HG02852 (cell line): ENCODE results near the gene PLSCR3.

ENCODE experiments used
- ATAC-seq: cut with Tn5 transposase; IDR thresholded peaks from one replicate; pipeline ENCODE4 v1.9.1; 2021; ENCODE audit warnings: mild to moderate bottlenecking, moderate library complexity; ENCODE audit not compliant: unreplicated experiment

PLSCR3 gene

GRCh38 chr17:7394452-7395191 is at the start of gene PLSCR3:
Gene PLSCR3 (minus strand): TSS chr17:7394525. CDS start chr17:7394110, 415 bp downstream.
- ATAC-seq, result peak; percentile 75

DNA sequence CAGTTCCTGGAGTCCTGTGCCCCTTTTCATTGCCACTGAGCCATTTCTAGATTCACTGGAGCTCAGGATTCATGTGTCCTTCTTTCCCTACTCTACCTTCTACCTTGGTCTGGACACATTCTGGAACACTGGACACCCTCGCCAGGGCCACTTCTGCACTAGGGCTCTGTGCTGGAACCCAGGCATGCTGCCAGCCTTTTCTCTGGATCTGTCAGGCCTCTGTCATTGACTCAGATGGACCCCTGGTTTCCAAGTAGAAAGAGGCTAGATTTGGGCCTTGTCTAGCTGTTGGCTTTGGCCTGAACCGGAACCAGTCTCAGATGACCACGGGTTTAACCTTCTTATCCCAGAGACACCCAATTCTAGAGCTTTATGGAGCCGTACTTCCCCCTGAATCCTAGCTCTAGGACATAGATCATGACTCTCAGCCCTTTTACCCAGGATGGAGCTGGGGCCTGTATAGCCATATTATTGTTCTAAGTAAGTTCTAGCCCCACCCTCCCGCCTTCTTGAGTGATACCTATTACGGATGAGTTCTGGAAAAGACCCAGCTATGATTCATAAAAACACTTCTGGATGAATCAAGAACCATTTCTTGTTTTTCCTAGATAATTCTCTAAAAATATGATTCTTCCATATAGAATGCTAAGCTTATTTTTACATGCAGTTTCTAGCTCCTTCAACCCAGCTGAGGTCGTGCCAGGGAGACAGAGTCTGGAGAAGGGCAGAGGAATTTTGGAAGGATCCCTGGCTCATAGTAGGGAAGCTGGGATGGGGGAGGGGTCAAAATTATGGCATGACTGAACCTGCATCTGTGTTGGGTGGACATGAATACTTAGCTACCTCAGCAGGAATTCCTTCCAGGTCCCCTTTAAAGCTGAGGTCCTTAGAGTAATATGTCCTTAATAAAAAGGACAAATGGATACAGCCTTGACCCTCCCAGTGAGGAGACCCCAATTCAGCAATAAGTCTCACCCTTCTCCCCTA is 49.5 kb upstream of the PLSCR3 start:
- no peak for ATAC-seq

GRCh38 chr17:7442142-7442541 is 47.8 kb upstream of the PLSCR3 start:
- no peak for ATAC-seq

DNA sequence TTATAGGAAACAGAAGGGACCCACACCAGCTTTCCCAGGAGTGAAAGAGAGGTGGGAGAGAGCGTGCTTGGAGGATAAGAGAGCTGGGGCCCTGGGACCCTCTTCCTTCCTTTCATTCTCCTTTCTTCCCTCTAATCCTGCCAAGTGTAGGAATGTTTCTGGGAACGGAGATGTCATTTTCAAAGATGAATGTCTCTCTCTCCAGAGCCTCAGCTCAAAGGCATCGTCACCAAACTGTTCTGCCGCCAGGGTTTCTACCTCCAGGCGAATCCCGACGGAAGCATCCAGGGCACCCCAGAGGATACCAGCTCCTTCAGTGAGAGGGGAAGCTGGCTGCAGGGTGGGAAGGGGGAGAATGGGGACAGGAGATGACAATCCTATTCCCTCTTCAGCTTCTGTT is 46.9 kb upstream of the PLSCR3 start:
- ATAC-seq, result no peak

DNA sequence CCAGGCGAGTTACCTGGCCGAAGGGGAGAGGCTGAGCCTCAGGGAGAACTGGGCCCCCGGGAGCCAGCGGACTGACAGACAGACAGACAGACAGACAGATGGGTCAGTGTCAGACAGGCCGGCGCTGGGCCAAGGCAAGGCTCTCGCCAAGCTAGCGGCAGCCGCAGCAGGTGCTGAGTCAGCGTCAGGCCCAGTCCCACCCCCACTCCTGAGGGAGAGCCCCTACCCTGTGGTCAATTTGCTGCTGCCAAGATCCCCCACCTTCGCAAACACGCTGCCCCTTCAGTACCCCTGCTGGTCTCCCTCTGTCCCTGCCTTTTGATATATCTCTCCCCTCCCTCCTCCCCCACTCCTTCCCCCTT is 46.5 kb upstream of the PLSCR3 start:
- ATAC-seq, result no peak

DNA sequence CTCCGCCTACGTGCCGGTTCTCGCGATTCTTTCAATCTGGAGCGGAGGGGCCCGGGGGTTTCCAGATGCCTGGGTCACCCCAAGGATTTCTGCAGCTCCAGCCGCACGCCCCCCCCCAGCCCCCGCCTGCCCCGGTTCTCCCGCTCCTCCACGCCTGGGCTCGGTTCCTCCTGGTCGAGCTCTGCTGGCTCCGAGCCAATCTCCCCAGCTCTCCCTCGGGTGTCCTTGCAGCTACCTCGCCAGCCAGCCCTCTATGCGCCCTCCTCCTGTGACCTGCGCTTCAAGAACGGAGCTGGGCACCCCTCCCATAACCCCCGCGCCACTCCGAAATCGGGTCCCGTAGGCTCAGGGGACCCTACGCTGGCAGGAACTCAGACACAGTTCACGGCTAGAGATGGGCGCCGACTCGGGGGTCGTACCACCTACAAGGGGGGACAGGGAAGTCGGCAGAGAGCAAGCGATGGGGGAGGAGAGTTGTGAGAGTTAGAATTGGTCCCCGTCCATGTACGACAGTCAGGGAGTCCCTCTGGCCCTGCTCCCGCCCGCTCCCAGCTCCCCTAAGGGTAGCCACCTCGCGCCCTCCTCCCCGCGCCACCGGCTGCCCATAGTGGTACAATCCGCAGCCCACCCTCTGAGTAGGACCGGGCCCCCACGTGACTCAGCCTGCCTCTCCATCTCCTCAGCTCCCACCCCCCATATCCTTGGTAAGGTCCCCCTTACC is 45.9 kb upstream of the PLSCR3 start:
- no peak for ATAC-seq

- no peak for ATAC-seq
These were observed 45.3 kb upstream of the PLSCR3 start, which contains the start of gene FGF11 for GRCh38 chr17:7439462-7440112. Gene FGF11 (plus strand): TSS chr17:7439512. CDS start chr17:7439621, 109 bp downstream.

DNA sequence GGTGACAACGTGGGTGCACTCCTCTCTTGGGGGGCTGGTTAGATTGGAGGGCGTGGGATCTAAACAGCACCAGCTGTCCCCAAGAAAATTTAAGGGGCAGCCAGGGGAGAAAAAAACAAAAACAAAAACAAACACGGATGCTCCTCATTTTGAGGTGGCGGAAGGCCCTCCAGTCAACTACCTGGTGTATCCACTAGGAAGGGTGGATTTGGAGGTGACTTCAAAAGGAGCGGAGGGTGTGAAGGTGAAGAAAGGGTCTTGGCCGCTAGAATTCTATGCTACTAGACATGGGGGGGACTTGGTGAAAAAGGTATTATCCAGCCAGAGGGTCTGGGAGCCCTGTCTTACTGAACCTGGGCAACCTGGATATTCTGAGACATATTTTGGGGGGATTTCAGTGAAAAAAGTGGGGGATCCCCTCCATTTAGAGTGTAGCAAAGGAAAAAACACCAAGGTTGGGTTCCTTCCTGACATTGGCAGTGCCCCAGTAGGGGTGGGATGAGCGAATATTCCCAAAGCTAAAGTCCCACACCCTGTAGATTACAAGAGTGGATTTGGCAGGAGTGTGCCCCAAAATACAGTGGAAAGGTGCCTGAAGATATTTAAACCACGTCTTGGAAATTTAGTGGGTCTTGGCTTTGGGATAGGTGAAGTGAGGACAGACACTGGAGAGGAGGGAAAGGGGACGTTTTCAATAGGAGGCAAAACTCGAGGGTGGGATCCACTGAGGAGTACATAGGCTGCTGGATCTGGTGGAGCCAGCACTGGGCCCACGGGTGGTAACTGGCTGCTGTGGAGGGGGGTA is 44.5 kb upstream of the PLSCR3 start:
- no peak for ATAC-seq

DNA sequence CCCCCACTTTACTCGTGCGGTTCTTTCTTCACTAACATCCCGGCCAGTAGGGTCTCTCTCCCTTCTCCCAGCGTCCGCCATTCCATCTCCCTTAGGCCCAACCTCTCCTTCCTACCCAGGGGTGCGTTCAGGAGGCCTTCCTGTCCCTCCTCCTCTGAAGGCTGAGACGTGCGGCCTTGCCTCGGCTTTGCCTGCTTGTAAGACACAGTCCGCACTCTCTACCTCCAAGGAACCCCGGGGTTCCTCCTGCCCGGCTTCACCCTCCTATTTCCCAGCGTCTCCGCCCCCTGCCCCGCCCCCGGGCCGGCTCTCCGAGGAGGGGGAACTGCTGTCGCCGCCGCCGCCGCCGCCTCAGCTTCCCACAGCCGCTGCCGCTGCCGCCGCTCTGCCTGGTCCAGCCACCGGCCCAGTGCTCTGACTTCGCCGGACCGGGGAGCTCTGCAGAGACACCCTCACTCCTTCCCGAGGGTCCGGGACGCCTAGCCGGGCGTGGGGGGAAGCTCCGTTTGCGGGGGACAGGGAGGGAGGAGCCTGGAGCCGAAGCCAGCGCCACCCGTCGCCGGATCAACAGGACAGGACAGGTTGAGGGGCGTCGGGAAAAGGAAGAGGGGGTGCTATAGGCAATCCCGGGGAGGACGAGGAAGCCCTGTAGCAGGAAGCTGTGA is 43.8 kb upstream of the PLSCR3 start:
- ATAC-seq, result no peak

- no peak for ATAC-seq
These were observed 43.1 kb upstream of the PLSCR3 start for GRCh38 chr17:7437369-7437863.

GRCh38 chr17:7436556-7437368 is 42.4 kb upstream of the PLSCR3 start:
- ATAC-seq, result no peak

DNA sequence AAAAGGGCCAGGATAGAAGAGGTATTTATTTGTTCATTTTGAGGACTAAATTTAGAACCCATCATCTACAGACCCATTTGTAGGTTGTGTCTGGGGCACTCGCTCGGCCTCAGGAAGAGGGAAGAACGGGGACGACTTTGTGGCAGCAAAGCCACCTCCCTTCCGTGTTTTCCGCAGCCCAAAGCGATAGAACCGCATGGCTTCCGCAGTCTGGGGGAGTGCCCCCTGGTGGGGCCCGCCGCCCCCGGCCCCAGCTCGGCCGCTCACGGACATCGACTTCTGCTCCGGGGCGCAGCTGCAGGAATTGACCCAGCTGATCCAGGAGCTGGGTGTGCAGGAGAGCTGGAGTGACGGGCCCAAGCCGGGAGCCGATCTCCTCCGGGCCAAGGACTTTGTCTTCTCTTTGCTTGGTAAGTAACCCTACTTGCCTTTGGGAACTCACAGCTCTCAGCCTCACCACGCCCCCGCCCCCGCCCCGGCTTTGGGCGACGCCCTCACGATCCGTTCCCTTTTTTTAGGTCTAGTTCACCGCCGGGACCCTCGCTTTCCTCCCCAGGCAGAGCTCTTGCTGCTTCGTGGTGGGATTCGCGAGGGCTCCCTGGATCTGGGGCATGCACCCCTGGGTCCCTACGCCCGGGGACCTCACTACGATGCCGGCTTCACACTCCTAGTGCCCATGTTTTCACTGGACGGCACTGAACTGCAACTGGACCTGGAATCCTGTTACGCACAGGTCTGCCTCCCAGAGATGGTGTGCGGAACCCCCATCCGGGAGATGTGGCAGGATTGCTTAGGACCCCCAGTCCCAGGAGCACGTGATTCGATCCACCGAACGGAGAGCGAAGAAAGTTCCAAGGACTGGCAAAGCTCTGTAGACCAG is 41.6 kb upstream of the PLSCR3 start:
- peak; percentile 19 for ATAC-seq

DNA sequence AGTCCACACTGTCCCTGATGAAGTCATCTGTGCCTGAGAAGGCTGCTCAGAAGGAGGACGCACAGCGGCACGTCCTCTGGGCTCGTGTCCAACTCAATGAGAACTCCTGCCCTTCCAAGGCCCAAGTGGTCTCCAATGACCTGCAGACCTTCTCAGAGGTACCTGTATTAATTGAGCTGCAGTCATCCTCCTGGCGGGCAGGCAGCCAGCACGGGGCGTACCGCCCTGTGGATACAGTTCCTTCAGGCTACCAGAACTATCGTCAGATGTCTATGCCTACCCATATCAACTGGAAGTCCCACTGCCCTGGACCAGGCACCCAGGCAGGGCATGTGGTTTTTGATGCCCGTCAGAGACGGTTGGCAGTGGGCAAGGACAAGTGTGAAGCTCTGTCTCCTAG is 38.0 kb upstream of the PLSCR3 start:
- ATAC-seq, result no peak

- no peak for ATAC-seq
These were observed 36.9 kb upstream of the PLSCR3 start for GRCh38 chr17:7431231-7431630.

- no peak for ATAC-seq
These were observed 35.4 kb upstream of the PLSCR3 start for GRCh38 chr17:7429722-7430121.

GRCh38 chr17:7428557-7428956 is 34.2 kb upstream of the PLSCR3 start, which contains the start of gene SPEM3:
Gene SPEM3 (plus strand): TSS chr17:7428857. CDS start chr17:7428903, 46 bp downstream.
- ATAC-seq, result no peak

DNA sequence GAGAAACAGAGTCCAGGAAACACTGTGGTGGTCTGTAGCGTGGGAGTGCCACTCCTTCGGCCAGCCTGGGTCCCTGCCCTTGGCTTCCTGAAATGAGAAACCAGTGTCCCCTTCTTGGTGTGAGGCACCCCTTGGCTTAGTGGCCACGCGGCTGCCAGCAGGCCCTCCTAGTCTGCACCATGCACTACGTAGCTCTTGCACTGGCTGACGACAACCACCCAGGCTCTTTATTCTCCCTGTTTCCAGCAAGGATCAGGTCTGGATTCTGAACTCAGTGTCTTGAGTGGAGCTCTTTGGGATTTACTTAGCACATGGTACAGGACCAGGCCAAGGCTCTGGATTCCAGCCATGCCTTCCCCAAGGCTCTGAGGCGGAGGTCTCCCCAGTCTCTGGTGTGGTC is 33.2 kb upstream of the PLSCR3 start:
- ATAC-seq, result no peak
